ENCODE data around the gene CDH12. TPM values are rescaled to one million over a fixed set of nuclear protein-coding genes. Genes with fewer than 3 reads are reported as not detected.

The CDH12 gene
- total and polyA plus RNA-seq, 2 donors (not counting 3 experiments of a cell fraction or from before 2014, with no cell fraction given), result 0.03 TPM; not detected in 1

DNA sequence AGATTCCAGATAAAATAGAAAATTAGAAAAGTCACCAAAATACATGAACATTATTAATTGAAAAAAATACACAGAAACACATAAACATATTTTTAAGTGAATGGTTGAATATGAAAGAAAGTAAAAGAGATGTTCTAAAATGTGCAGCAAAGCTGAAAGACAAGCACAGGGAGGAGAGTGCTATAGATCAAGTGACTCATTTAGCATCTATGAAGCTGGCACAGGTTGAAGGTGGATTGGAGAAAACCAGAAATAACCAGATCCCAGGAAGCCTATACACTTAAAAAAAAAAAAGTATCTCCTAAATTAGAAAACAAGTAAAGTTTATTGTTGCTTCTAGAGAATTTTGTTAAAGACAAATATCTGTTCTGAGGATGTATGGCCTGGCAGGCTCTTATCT, 338.9 kb downstream of the CDH12 start:
- no peak for DNase-seq (ENCODE audit: low read depth, low spot score)
- H3K9ac ChIP-seq (replicated peaks; ENCODE audit: extremely low read depth, insufficient read depth, low read length), result no peak overlapping the region

More for the DNA sequence above, 338.9 kb downstream of the CDH12 start:
- Histone ChIP-seq H3K4me3 (replicated peaks in 1 of 3; ENCODE audit: insufficient read depth in 1 of 3, low read depth in 1 of 3, low read length in 3 of 3) (no peak overlapping the region), H3K9me1 (replicated peaks; ENCODE audit: control insufficient read depth, extremely low read depth, insufficient read depth, low read length) (no peaks in the 10 kb centered on the region), H3K36me3 (ENCODE audit: control insufficient read depth in 2 of 2, extremely low read depth in 1 of 2, insufficient read depth in 2 of 2, low read length in 2 of 2) (no peaks in the 10 kb centered on the region), H3K79me2 (ENCODE audit: control insufficient read depth, insufficient read depth, low read length) (no peaks in the 10 kb centered on the region), H3K4me1 (ENCODE audit: control insufficient read depth, extremely low read depth, insufficient read depth, low read length) (no peaks in the 10 kb centered on the region), H2AFZ (ENCODE audit: low read depth, low read length) (no peak overlapping the region), H4K20me1 (replicated peaks; ENCODE audit: control insufficient read depth, extremely low read depth, insufficient read depth, low read length) (no peaks in the 10 kb centered on the region), H3K27ac (ENCODE audit: insufficient read depth, low read depth, low read length) (no peak overlapping the region), H3K27me3 (ENCODE audit: control insufficient read depth in 2 of 2, insufficient read depth in 2 of 2, low read length in 2 of 2) (no peaks in the 10 kb centered on the region), H3K9me3 (replicated peaks; ENCODE audit: control insufficient read depth, insufficient read depth, low read length) (no peaks in the 10 kb centered on the region), H3K4me2 (ENCODE audit: insufficient read depth, low read length) (no peak overlapping the region)
- intact Hi-C loops (cut with micrococcal nuclease) (no loop called here), dilution Hi-C loops (cut with MboI; ENCODE audit: extremely low pct_ligation_motif_present, low sequenced_read_pairs) (no loop called here)
- no TSS peak for BruUV-seq (replicated peaks)
- FAIRE-seq, result no peak
- ChIA-PET CTCF (no interaction called here), POLR2A (no interaction called here)
- TF ChIP-seq MYC (IDR thresholded peaks at IDR 0.05; ENCODE audit: low read depth, low read length) (no peak), EZH2 (IDR thresholded peaks at IDR 0.05; ENCODE audit: borderline replicate concordance, low read depth, low read length, severe bottlenecking) (no peak), FOS (IDR thresholded peaks at IDR 0.05; ENCODE audit: borderline replicate concordance, insufficient read depth, low read length) (no peak), MAX (IDR thresholded peaks at IDR 0.05; ENCODE audit: insufficient read depth, insufficient read length) (no peak), JUN (IDR thresholded peaks at IDR 0.05; ENCODE audit: borderline replicate concordance, insufficient read depth, insufficient read length, low read depth) (no peak), GATA2 (IDR thresholded peaks at IDR 0.05; ENCODE audit: insufficient read depth, insufficient read length, low read depth, low read length) (no peak), POLR2AphosphoS5 (IDR thresholded peaks at IDR 0.05; ENCODE audit: insufficient read depth, low read depth, low read length) (no peak), CTCF (IDR thresholded peaks at IDR 0.05; ENCODE audit: extremely low read depth in 1 of 2, insufficient read depth in 1 of 2, low read depth in 1 of 2, low read length in 2 of 2) (no peak), POLR2A (IDR thresholded peaks at IDR 0.05; ENCODE audit: low read depth, low read length) (no peak)

All from endothelial cell of umbilical vein (primary cell).